CD14-positive monocyte (primary cell): ENCODE measurements around the gene SLIT3. TPM values are rescaled to one million over a fixed set of nuclear protein-coding genes. Genes with fewer than 3 reads are reported as not detected.

Source experiments
- DNase-seq, 3 donors: peaks; one replicate each; pipeline ENCODE4 v3.0.0-alpha.2; 2011 to 2022
- H2AFZ ChIP-seq: 2 replicates; pipeline ENCODE4 v1.6.0; 2012; ENCODE audit warnings: mild to moderate bottlenecking, low read depth, low read length, inconsistent platforms; ENCODE audit not compliant: insufficient read depth, poor library complexity, severe bottlenecking
- H3K27ac ChIP-seq, 2 donors: 1 replicate in 1 of 2; 2 replicates in 1 of 2; pipeline ENCODE4 v1.5.1; 2012 to 2013; ENCODE audit warnings: low read length in 2 of 2, control low read depth in 1 of 2, inconsistent platforms in 1 of 2, low read depth in 1 of 2, mild to moderate bottlenecking in 1 of 2
- H3K27me3 ChIP-seq, 2 donors: one replicate each; pipeline versions ENCODE4 v1.6.0 to v1.6.1; 2011 to 2013; ENCODE audit warnings: low read length in 2 of 2; ENCODE audit not compliant: control insufficient read depth in 2 of 2, insufficient read depth in 2 of 2
- H3K36me3 ChIP-seq, 2 donors: replicated peaks in 1 of 2; 1 replicate in 1 of 2; 2 replicates in 1 of 2; pipeline versions ENCODE4 v1.5.1 to v1.6.1; 2012 to 2013; ENCODE audit warnings: low read length in 2 of 2, control low read depth in 1 of 2, inconsistent platforms in 1 of 2, mild to moderate bottlenecking in 1 of 2; ENCODE audit not compliant: insufficient read depth in 2 of 2, control insufficient read depth in 1 of 2
- H3K4me1 ChIP-seq, 2 donors: 1 replicate in 1 of 2; 2 replicates in 1 of 2; pipeline versions ENCODE4 v1.5.1 to v1.6.1; 2012 to 2013; ENCODE audit warnings: low read length in 2 of 2, control low read depth in 1 of 2, inconsistent platforms in 1 of 2, mild to moderate bottlenecking in 1 of 2, moderate library complexity in 1 of 2; ENCODE audit not compliant: insufficient read depth in 2 of 2, control insufficient read depth in 1 of 2
- H3K4me2 ChIP-seq: replicated peaks from 2 replicates; pipeline ENCODE3; 2012; ENCODE audit warnings: low read length, moderate library complexity, mild to moderate bottlenecking; ENCODE audit not compliant: poor library complexity, severe bottlenecking; ENCODE audit errors: extremely low read depth
- H3K4me3 ChIP-seq, 3 experiments: fragments of 200-600 bp in 1 of 3; sonication (generic) in 1 of 3; replicated peaks in 1 of 3; 1 replicate in 2 of 3; 2 replicates in 1 of 3; pipeline ENCODE4 v1.5.1; 2011 to 2013; ENCODE audit warnings: low read length in 3 of 3, mild to moderate bottlenecking in 3 of 3, control low read depth in 2 of 3, low read depth in 2 of 3, inconsistent platforms in 1 of 3, moderate library complexity in 1 of 3
- H3K79me2 ChIP-seq: 2 replicates; pipeline ENCODE4 v1.6.0; 2012; ENCODE audit warnings: mild to moderate bottlenecking, control low read depth, inconsistent platforms, low read length, moderate library complexity; ENCODE audit not compliant: insufficient read depth
- H3K9ac ChIP-seq: 2 replicates; pipeline ENCODE4 v1.6.0; 2017; ENCODE audit warnings: low read length, mild to moderate bottlenecking; ENCODE audit not compliant: insufficient read depth, poor library complexity, severe bottlenecking
- H3K9me3 ChIP-seq, 2 donors: replicated peaks in 1 of 2; 1 replicate in 1 of 2; 2 replicates in 1 of 2; pipeline versions ENCODE4 v1.5.1 to v1.6.1; 2012 to 2013; ENCODE audit warnings: low read length in 2 of 2, control low read depth in 1 of 2; ENCODE audit not compliant: control insufficient read depth in 1 of 2, insufficient read depth in 1 of 2
- H4K20me1 ChIP-seq: 2 replicates; pipeline ENCODE4 v1.6.0; 2012; ENCODE audit warnings: mild to moderate bottlenecking, low read length, control low read depth, moderate library complexity; ENCODE audit not compliant: insufficient read depth
- H3K27ac Mint-ChIP-seq, 7 donors: one replicate each; pipeline ENCODE4 v1.8.0; 2020; ENCODE audit warnings: mild to moderate bottlenecking in 7 of 7, mixed read lengths in 7 of 7, moderate library complexity in 6 of 7, inconsistent platforms in 2 of 7
- H3K27me3 Mint-ChIP-seq, 3 donors: one replicate each; pipeline ENCODE4 v1.8.0; 2021 to 2022; ENCODE audit warnings: low read depth in 3 of 3, mild to moderate bottlenecking in 3 of 3, mixed read lengths in 3 of 3, moderate library complexity in 3 of 3, inconsistent platforms in 1 of 3
- H3K36me3 Mint-ChIP-seq, 2 donors: one replicate each; pipeline ENCODE4 v1.8.0; 2020; ENCODE audit warnings: mixed read lengths in 2 of 2, inconsistent platforms in 1 of 2, mild to moderate bottlenecking in 1 of 2
- H3K4me1 Mint-ChIP-seq: one replicate; pipeline ENCODE4 v1.8.0; 2020; ENCODE audit warnings: mild to moderate bottlenecking, mixed read lengths
- H3K4me3 Mint-ChIP-seq, 2 donors: one replicate each; pipeline ENCODE4 v1.8.0; 2020; ENCODE audit warnings: mild to moderate bottlenecking in 2 of 2, mixed read lengths in 2 of 2, moderate library complexity in 1 of 2
- H3K9me3 Mint-ChIP-seq, 7 donors: one replicate each; pipeline ENCODE4 v1.8.0; 2020 to 2022; ENCODE audit warnings: mixed read lengths in 7 of 7, mild to moderate bottlenecking in 6 of 7, moderate library complexity in 6 of 7, inconsistent platforms in 2 of 7
- CTCF ChIP-seq: fragments of 200-600 bp; IDR thresholded peaks from one replicate; pipeline ENCODE4 v1.8.0; 2022; ENCODE audit warnings: antibody characterized with exemption, mild to moderate bottlenecking
- WGBS: methylation state at CpG from one replicate; pipeline ENCODE4 v1.1.5; 2013; ENCODE audit warnings: missing lambda C conversion rate; ENCODE audit not compliant: insufficient coverage; 5-methylcytosine and 5-hydroxymethylcytosine counted together
- intact Hi-C, 2 donors: fragments of 100-400 bp; cut with micrococcal nuclease; formaldehyde crosslinking; loops; one replicate each; pipeline versions ENCODE4 v1.15.0 to v1.15.1; 2023
- polyA plus RNA-seq, 3 donors: library from polyadenylated mRNA; depleted of rRNA in 1 of 3; unstranded in 2 of 3; stranded (reverse) in 1 of 3; fragments of 300-500 nt in 2 of 3; fragments of >200 nt in 1 of 3; fragmentation: Illumina TruSeq in 2 of 3; gene quantifications; 1 replicate in 2 of 3; 2 replicates in 1 of 3; pipeline ENCODE4 v1.2.3, GENCODE V29; 2012 to 2021

SLIT3 gene
- polyA plus RNA-seq, 3 donors: not detected

DNA sequence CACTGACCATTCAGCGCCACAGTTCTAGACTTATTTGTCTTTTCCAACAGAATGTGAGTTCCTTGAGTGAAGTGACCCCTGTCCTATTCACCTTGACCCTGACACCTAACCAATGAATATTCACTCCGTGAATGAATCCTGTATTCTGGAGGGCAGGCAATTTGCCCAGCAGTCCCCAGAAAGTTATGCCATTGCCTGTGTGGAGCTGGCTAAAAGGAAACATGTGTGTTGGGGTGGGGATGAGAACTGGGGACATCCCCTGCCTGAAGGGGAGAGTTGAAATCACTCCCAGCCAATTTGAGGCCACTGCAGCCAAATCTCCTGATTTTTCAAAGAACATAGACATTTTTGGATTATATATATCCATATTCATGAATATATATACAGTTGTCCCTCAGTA, 199.0 kb downstream of the SLIT3 start:
- Histone ChIP-seq H2AFZ (no peak overlapping the region), H4K20me1 (no peaks in the 10 kb centered on the region), H3K4me2 (no peak overlapping the region), H3K27me3 (no peaks in the 10 kb centered on the region), H3K4me3 (no peak overlapping the region), H3K9me3 (no peaks in the 10 kb centered on the region), H3K27ac (no peak overlapping the region), H3K4me1 (no peaks in the 10 kb centered on the region), H3K79me2 (no peaks in the 10 kb centered on the region), H3K36me3 (no peaks in the 10 kb centered on the region), H3K9ac (no peak overlapping the region)
- DNase-seq: no peak
- peaks cover 0 to 2% (median 1%) of the 10 kb centered on the region in 3 donors for H3K27me3 Mint-ChIP-seq
- H3K4me3 Mint-ChIP-seq: no peak overlapping the region
- WGBS: 89% methylated on average over 1 of the region's 2 CpGs
- no peaks in the 10 kb centered on the region for H3K36me3 Mint-ChIP-seq
- H3K27ac Mint-ChIP-seq: no peak overlapping the region
- H3K4me1 Mint-ChIP-seq: no peaks in the 10 kb centered on the region
- peaks cover 0 to 15% (median 3%) of the 10 kb centered on the region in 7 donors for H3K9me3 Mint-ChIP-seq
- TF ChIP-seq CTCF: no peak
- intact Hi-C loops: no loop called here

GRCh38 chr5:169100735-169101075, 200.2 kb downstream of the SLIT3 start:
- Mint-ChIP-seq H3K4me1 (no peaks in the 10 kb centered on the region), H3K4me3 (no peak overlapping the region), H3K9me3 (peaks cover 0 to 15% (median 2%) of the 10 kb centered on the region in 7 donors), H3K27me3 (peaks cover 0 to 2% (median 1%) of the 10 kb centered on the region in 3 donors), H3K36me3 (no peaks in the 10 kb centered on the region), H3K27ac (no peak overlapping the region)
- Histone ChIP-seq H3K9ac (no peak overlapping the region), H3K4me3 (no peak overlapping the region), H3K79me2 (no peaks in the 10 kb centered on the region), H3K4me2 (no peak overlapping the region), H3K36me3 (no peaks in the 10 kb centered on the region), H4K20me1 (no peaks in the 10 kb centered on the region), H3K27me3 (no peaks in the 10 kb centered on the region), H3K9me3 (no peaks in the 10 kb centered on the region), H3K4me1 (no peaks in the 10 kb centered on the region), H3K27ac (no peak overlapping the region), H2AFZ (no peak overlapping the region)
- no peak for TF ChIP-seq CTCF
- intact Hi-C loops: no loop called here
- WGBS: 93% methylated on average over 2 of the region's 2 CpGs
- no peak for DNase-seq
